Natural killer cell (primary cell): ENCODE data around the gene SAMD4A. TPM values are rescaled to one million over a fixed set of nuclear protein-coding genes. Genes with fewer than 3 reads are reported as not detected.
A peak's percentile ranks its signal among the peaks of the same experiment; 100 is the strongest.

Experiments
- ATAC-seq, 3 donors: fragments of 150-1000 bp in 2 of 3; fragments of 200-7000 bp in 1 of 3; cut with Tn5 transposase; 1 replicate in 1 of 3; 2 replicates in 2 of 3; pipeline ENCODE4 v1.10.0; 2021; ENCODE audit warnings: mild to moderate bottlenecking in 2 of 3, moderate library complexity in 2 of 3
- DNase-seq, 2 donors: peaks; one replicate each; pipeline versions ENCODE4 v3.0.0 to v3.0.0-alpha.2; 2013 to 2021; ENCODE audit warnings: mixed read lengths in 1 of 2
- H3K27ac ChIP-seq: one replicate; pipeline ENCODE4 v1.5.1; 2013; ENCODE audit warnings: mild to moderate bottlenecking, low read length
- H3K27me3 ChIP-seq: one replicate; pipeline ENCODE4 v1.6.1; 2013; ENCODE audit warnings: low read length; ENCODE audit not compliant: control insufficient read depth, insufficient read depth
- H3K36me3 ChIP-seq: one replicate; pipeline ENCODE4 v1.6.1; 2013; ENCODE audit warnings: low read length; ENCODE audit not compliant: control insufficient read depth, insufficient read depth
- H3K4me1 ChIP-seq: one replicate; pipeline ENCODE4 v1.6.1; 2013; ENCODE audit warnings: low read length; ENCODE audit not compliant: control insufficient read depth, insufficient read depth
- H3K4me3 ChIP-seq: one replicate; pipeline ENCODE4 v1.5.1; 2013; ENCODE audit warnings: low read length
- H3K9me3 ChIP-seq: one replicate; pipeline ENCODE4 v1.6.1; 2013; ENCODE audit warnings: low read length; ENCODE audit not compliant: control insufficient read depth, insufficient read depth
- H3K27ac Mint-ChIP-seq, 2 donors: one replicate each; pipeline ENCODE4 v1.8.0; 2022; ENCODE audit warnings: mild to moderate bottlenecking in 2 of 2, mixed read lengths in 2 of 2, moderate library complexity in 1 of 2
- H3K27me3 Mint-ChIP-seq, 2 donors: one replicate each; pipeline ENCODE4 v1.8.0; 2022; ENCODE audit warnings: low read depth in 2 of 2, mixed read lengths in 2 of 2
- H3K36me3 Mint-ChIP-seq: one replicate; pipeline ENCODE4 v1.8.0; 2022; ENCODE audit warnings: mixed read lengths
- H3K4me1 Mint-ChIP-seq, 2 donors: one replicate each; pipeline ENCODE4 v1.8.0; 2022; ENCODE audit warnings: mixed read lengths in 2 of 2
- H3K4me3 Mint-ChIP-seq: one replicate; pipeline ENCODE4 v1.8.0; 2022; ENCODE audit warnings: mild to moderate bottlenecking, moderate library complexity, mixed read lengths
- H3K9me3 Mint-ChIP-seq, 2 donors: one replicate each; pipeline ENCODE4 v1.8.0; 2022; ENCODE audit warnings: mixed read lengths in 2 of 2
- WGBS: methylation state at CpG from one replicate; pipeline ENCODE4 v1.1.7; 2013; ENCODE audit warnings: missing lambda C conversion rate; ENCODE audit not compliant: insufficient coverage; 5-methylcytosine and 5-hydroxymethylcytosine counted together
- intact Hi-C: fragments of 100-400 bp; cut with micrococcal nuclease; formaldehyde crosslinking; loops from one replicate; pipeline ENCODE4 v1.14.2; 2022
- total RNA-seq, 4 donors: library from RNA; stranded (reverse); fragments of 120-200 nt in 1 of 4; gene quantifications; one replicate each; pipeline versions ENCODE4 v1.2.3 to v1.2.4, GENCODE V29; 2013 to 2022
- TF ChIP-seq, protein P1 (sequence below): fragments of 200-600 bp; IDR thresholded peaks from one replicate; pipeline ENCODE4 v1.8.0; 2022; ENCODE audit warnings: antibody characterized with exemption

The SAMD4A gene
- total RNA-seq, 3 donors from 2014 or later (not counting 1 experiment from before 2014, with no cell fraction given): 0.70 to 1.6 (median 1.4) TPM

DNA sequence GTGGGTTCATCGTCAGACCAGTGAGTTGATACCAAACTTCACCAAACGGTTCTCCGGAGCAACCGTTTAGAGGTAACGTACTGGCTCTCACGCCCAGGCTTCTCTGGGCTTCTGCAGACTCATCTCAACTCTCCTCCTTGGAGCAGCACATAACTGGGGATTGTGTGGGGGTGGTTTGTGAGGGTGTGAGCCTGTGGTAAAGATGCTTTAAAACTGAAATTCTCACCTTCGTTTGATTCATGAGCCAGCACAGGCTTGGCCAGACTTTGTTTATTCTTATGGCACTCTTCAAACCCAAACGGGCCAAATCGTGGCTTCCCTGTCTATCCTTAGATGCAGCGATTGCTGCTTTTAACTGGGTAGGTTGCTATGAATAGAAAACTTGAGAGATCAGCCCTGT lies 121.3 kb downstream of the SAMD4A start:
- DNase-seq (no peak), ATAC-seq (peak in 1 of 3 donors; percentile 46)
- Mint-ChIP-seq H3K4me3 (no peak overlapping the region), H3K9me3 (no peaks in the 10 kb centered on the region), H3K36me3 (no peaks in the 10 kb centered on the region), H3K27ac (no peak overlapping the region), H3K4me1 (peaks cover 15 to 19% of the 10 kb centered on the region in 2 donors), H3K27me3 (peaks cover 59 to 90% of the 10 kb centered on the region in 2 donors)
- H3K4me3 ChIP-seq: no peak overlapping the region
- H3K4me1 ChIP-seq: peaks cover 9% of the 10 kb centered on the region
- no peaks in the 10 kb centered on the region for H3K9me3 ChIP-seq
- WGBS: 65% methylated on average over 10 of the region's 10 CpGs
- peaks cover 43% of the 10 kb centered on the region for H3K27me3 ChIP-seq
- TF ChIP-seq, protein P1, sequence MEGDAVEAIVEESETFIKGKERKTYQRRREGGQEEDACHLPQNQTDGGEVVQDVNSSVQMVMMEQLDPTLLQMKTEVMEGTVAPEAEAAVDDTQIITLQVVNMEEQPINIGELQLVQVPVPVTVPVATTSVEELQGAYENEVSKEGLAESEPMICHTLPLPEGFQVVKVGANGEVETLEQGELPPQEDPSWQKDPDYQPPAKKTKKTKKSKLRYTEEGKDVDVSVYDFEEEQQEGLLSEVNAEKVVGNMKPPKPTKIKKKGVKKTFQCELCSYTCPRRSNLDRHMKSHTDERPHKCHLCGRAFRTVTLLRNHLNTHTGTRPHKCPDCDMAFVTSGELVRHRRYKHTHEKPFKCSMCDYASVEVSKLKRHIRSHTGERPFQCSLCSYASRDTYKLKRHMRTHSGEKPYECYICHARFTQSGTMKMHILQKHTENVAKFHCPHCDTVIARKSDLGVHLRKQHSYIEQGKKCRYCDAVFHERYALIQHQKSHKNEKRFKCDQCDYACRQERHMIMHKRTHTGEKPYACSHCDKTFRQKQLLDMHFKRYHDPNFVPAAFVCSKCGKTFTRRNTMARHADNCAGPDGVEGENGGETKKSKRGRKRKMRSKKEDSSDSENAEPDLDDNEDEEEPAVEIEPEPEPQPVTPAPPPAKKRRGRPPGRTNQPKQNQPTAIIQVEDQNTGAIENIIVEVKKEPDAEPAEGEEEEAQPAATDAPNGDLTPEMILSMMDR: no peak
- H3K36me3 ChIP-seq: no peaks in the 10 kb centered on the region
- intact Hi-C loops: no loop called here
- H3K27ac ChIP-seq: no peak overlapping the region

DNA sequence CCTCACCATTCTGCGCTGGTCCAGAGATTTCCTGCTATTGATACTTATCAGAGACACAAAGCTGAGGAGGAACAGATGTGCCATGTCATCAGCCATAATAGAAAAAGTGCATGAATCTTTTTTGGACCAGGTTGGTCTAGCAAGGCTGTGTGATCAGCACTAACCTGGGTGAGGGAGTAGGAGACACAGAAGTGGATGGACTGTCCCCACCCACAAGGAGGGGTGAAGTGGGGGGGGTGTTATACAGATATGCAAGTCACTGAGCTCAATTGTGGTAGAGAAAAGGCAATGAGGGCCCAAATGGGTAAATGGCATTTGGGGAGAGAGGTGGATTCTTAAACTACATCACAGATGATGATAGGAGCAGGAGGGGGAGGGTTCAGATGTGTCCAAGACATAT lies 123.0 kb downstream of the SAMD4A start:
- Histone ChIP-seq H3K9me3 (no peaks in the 10 kb centered on the region), H3K4me3 (no peak overlapping the region), H3K36me3 (no peaks in the 10 kb centered on the region), H3K27me3 (peaks cover 43% of the 10 kb centered on the region), H3K27ac (no peak overlapping the region), H3K4me1 (peaks cover 9% of the 10 kb centered on the region)
- Mint-ChIP-seq H3K27me3 (peaks cover 66 to 92% of the 10 kb centered on the region in 2 donors), H3K36me3 (no peaks in the 10 kb centered on the region), H3K9me3 (no peaks in the 10 kb centered on the region), H3K4me1 (peaks cover 15 to 19% of the 10 kb centered on the region in 2 donors), H3K4me3 (no peak overlapping the region), H3K27ac (no peak overlapping the region)
- ATAC-seq (no peak), DNase-seq (no peak)
- intact Hi-C loops: no loop called here
- 100% methylated on average over 1 of the region's 1 CpG for WGBS
- TF ChIP-seq, protein P1: no peak

DNA sequence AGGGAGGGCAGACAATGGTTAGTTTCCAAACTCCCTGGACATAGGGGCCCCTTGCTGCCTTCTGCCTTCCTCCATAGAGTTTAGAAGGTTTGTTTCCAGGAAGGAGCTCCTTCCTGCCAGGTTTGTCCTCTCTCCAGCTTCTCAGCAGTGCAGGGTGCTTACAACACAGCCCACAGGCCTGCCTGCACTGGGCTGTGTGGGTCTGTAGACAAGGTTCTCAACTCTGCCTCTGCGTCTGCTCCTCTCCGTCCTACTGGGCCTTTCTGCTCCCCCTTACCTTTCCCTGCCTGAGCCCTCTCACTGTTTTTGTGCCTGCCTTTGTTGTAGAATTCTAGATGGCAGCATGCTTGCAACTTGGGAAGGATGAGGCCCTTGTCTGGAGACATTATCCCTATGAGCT lies 124.0 kb downstream of the SAMD4A start:
- H3K27me3 ChIP-seq: peaks cover 41% of the 10 kb centered on the region
- 100% methylated on average over 2 of the region's 2 CpGs for WGBS
- H3K4me1 Mint-ChIP-seq: peaks cover 12 to 15% of the 10 kb centered on the region in 2 donors
- intact Hi-C loops: loop anchor here (1.0 kb wide), 1 partner anchor 127 kb away; no protein-coding TSS in a partner anchor
- DNase-seq (no peak), ATAC-seq (no peak)
- H3K27me3 Mint-ChIP-seq: peaks cover 64 to 90% of the 10 kb centered on the region in 2 donors
- no peak overlapping the region for H3K27ac ChIP-seq
- no peaks in the 10 kb centered on the region for H3K9me3 Mint-ChIP-seq
- H3K9me3 ChIP-seq: no peaks in the 10 kb centered on the region
- no peaks in the 10 kb centered on the region for H3K36me3 Mint-ChIP-seq
- H3K4me3 Mint-ChIP-seq: no peak overlapping the region
- TF ChIP-seq, protein P1: no peak
- H3K36me3 ChIP-seq: no peaks in the 10 kb centered on the region
- peaks cover 9% of the 10 kb centered on the region for H3K4me1 ChIP-seq
- no peak overlapping the region for H3K4me3 ChIP-seq
- H3K27ac Mint-ChIP-seq: no peak overlapping the region
